Measurements from ENCODE around the gene GPRIN3. TPM values are rescaled to one million over a fixed set of nuclear protein-coding genes. Genes with fewer than 3 reads are reported as not detected.

GPRIN3 gene
- total RNA-seq, 1 donor from 2014 or later: 0.10 TPM

- no peak overlapping the region for H3K27ac Mint-ChIP-seq (ENCODE audit: unreplicated experiment)
- no peak for DNase-seq (ENCODE audit: low spot score)
- no peak for TF ChIP-seq CTCF (IDR thresholded peaks at IDR 0.05)
- H3K4me3 Mint-ChIP-seq (ENCODE audit: unreplicated experiment): no peak overlapping the region
- peaks cover 5% of the 10 kb centered on the region for H3K9me3 Mint-ChIP-seq (ENCODE audit: low read depth)
- no peaks in the 10 kb centered on the region for H3K27me3 Mint-ChIP-seq (ENCODE audit: low read depth)
- no peaks in the 10 kb centered on the region for H3K36me3 Mint-ChIP-seq (ENCODE audit: low read depth)
- H3K4me1 Mint-ChIP-seq (ENCODE audit: low read depth): peaks cover 16% of the 10 kb centered on the region
Measured at GRCh38 chr4:89329280-89329679, 21.7 kb upstream of the GPRIN3 start.

DNA sequence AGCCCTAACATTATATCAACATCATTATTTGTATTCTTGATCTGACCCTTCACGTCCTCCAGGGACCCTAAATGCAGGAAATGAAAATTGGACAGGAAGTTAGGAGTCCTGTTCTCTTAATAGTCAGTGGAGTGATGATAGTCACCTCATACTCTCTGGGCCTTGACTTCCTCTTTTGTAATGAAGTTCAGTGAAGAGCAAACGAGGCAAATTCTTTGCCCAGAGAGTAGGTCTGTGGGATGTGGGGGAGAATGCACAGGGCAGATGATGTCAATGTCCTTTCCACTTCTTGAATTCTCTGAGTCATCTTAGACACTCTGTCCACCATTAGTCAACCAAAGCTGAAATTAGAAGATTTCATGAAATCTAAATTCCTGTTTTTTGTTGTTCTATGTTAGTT lies 17.1 kb upstream of the GPRIN3 start:
- Mint-ChIP-seq H3K4me1 (ENCODE audit: low read depth) (peaks cover 6% of the 10 kb centered on the region), H3K27ac (ENCODE audit: unreplicated experiment) (no peak overlapping the region), H3K4me3 (ENCODE audit: unreplicated experiment) (no peak overlapping the region), H3K27me3 (ENCODE audit: low read depth) (no peaks in the 10 kb centered on the region), H3K36me3 (ENCODE audit: low read depth) (no peaks in the 10 kb centered on the region), H3K9me3 (ENCODE audit: low read depth) (peaks cover 5% of the 10 kb centered on the region)
- no peak for DNase-seq (ENCODE audit: low spot score)
- no peak for TF ChIP-seq CTCF (IDR thresholded peaks at IDR 0.05)

DNA sequence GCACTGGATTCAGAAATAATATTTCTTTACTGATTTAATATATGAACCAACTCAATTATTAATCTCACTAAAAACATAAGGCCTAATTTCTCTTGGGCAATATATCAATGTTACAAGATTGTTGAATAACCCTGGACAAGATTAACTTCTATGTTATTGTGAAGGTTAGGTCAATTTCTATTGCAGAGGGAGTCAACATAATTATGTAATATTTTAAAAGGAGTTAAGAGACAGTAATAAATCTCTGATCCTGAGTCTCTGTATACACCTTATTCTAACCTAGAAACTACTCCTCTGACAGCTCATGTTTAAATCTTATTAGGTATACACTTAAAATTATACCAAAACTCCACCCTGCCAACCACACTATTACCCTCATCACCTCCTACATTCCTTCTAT lies 15.1 kb upstream of the GPRIN3 start:
- H3K27ac Mint-ChIP-seq (ENCODE audit: unreplicated experiment): no peak overlapping the region
- H3K9me3 Mint-ChIP-seq (ENCODE audit: low read depth): no peaks in the 10 kb centered on the region
- TF ChIP-seq CTCF (IDR thresholded peaks at IDR 0.05): no peak
- no peak for DNase-seq (ENCODE audit: low spot score)
- no peaks in the 10 kb centered on the region for H3K27me3 Mint-ChIP-seq (ENCODE audit: low read depth)
- no peak overlapping the region for H3K4me3 Mint-ChIP-seq (ENCODE audit: unreplicated experiment)
- peaks cover 6% of the 10 kb centered on the region for H3K4me1 Mint-ChIP-seq (ENCODE audit: low read depth)
- no peaks in the 10 kb centered on the region for H3K36me3 Mint-ChIP-seq (ENCODE audit: low read depth)

DNA sequence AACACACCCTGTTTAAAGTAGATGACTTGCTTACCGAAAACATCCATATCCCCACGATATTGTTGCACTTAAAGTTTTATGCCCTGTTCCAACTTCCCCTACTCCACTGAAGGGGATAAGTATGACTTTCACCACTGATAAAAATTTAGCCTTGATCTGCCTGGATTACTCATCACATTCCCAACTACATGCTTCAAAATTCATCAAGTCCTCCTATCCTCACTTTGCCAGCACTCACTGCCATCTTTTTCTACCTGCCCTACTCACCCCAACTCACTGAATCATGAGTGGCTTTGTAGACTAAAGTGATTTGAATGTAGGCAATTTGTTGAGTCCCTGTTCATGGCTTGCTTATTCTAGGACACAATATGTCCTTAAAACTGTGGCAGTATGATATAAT lies 12.2 kb upstream of the GPRIN3 start:
- peaks cover 13% of the 10 kb centered on the region for H3K4me1 Mint-ChIP-seq (ENCODE audit: low read depth)

GRCh38 chr4:89316931-89317366 lies 9.3 kb upstream of the GPRIN3 start:
- Mint-ChIP-seq H3K36me3 (ENCODE audit: low read depth) (no peaks in the 10 kb centered on the region), H3K27ac (ENCODE audit: unreplicated experiment) (no peak overlapping the region), H3K4me1 (ENCODE audit: low read depth) (peaks cover 9% of the 10 kb centered on the region), H3K4me3 (ENCODE audit: unreplicated experiment) (no peak overlapping the region), H3K9me3 (ENCODE audit: low read depth) (no peaks in the 10 kb centered on the region), H3K27me3 (ENCODE audit: low read depth) (no peaks in the 10 kb centered on the region)
- no peak for TF ChIP-seq CTCF (IDR thresholded peaks at IDR 0.05)
- no peak for DNase-seq (ENCODE audit: low spot score)

More for the DNA sequence above, 12.2 kb upstream of the GPRIN3 start:
- no peak for TF ChIP-seq CTCF (IDR thresholded peaks at IDR 0.05)
- DNase-seq (ENCODE audit: low spot score): no peak
- Mint-ChIP-seq H3K27me3 (ENCODE audit: low read depth) (no peaks in the 10 kb centered on the region), H3K36me3 (ENCODE audit: low read depth) (no peaks in the 10 kb centered on the region), H3K4me3 (ENCODE audit: unreplicated experiment) (no peak overlapping the region), H3K9me3 (ENCODE audit: low read depth) (no peaks in the 10 kb centered on the region), H3K27ac (ENCODE audit: unreplicated experiment) (no peak overlapping the region)
